ENCODE results near the gene ZNF175. TPM values are rescaled to one million over a fixed set of nuclear protein-coding genes. Genes with fewer than 3 reads are reported as not detected.

ZNF175 gene
- total and polyA plus RNA-seq, 10 of the 15 experiments (the other 5 are each of a cell fraction or from before 2014, with no cell fraction given), result 1.5 to 12.0 (median 4.1) TPM

GRCh38 chr19:51607077-51607476, 36.0 kb downstream of the ZNF175 start:
- Histone ChIP-seq H3K27ac (ENCODE audit: control insufficient read depth, insufficient read depth) (peak overlapping the region; percentile 84), H3K4me3 (no peak overlapping the region), H3K27me3 (replicated peaks in 1 of 2; ENCODE audit: control insufficient read depth in 2 of 2, insufficient read depth in 2 of 2, low read length in 1 of 2) (no peaks in the 10 kb centered on the region), H3K9me3 (replicated peaks; ENCODE audit: control insufficient read depth, insufficient read depth, low read length) (no peaks in the 10 kb centered on the region; the same call in 2 of the 3 replicates), H3K79me2 (ENCODE audit: control insufficient read depth, insufficient read depth, low read length) (no peaks in the 10 kb centered on the region), H3K4me1 (ENCODE audit: control insufficient read depth, insufficient read depth, low read length) (peaks cover 39% of the 10 kb centered on the region), H3K4me2 (ENCODE audit: control insufficient read depth, insufficient read depth) (peak overlapping the region; percentile 99), H3K9ac (ENCODE audit: control insufficient read depth, insufficient read depth, low read length) (peak overlapping the region; percentile 61), H2AFZ (ENCODE audit: control insufficient read depth, low read depth, low read length) (no peak overlapping the region; the same call in 1 of the 2 replicates), H3K36me3 (ENCODE audit: control insufficient read depth in 2 of 2, insufficient read depth in 2 of 2, low read length in 1 of 2) (no peaks in the 10 kb centered on the region), H4K20me1 (ENCODE audit: control insufficient read depth, insufficient read depth) (no peaks in the 10 kb centered on the region)
- ChIA-PET POLR2A (interaction anchor here (0.6 kb wide), 1 partner anchor 60 kb away, joined by 5 read pairs; no protein-coding TSS in a partner anchor), CTCF (interaction anchor here (0.6 to 3.9 kb wide), 14 partner anchors 9 to 190 kb away, joined by 3 to 24 read pairs (median 3); partner anchors contain the start of gene SIGLEC10), SMC1A (ENCODE audit: uncharacterized antibody, unreplicated experiment) (interaction anchor here (0.6 to 3.0 kb wide), 6 partner anchors 11 to 54 kb away, joined by 3 to 19 read pairs (median 6); no protein-coding TSS in a partner anchor), RAD21 (ENCODE audit: unreplicated experiment) (interaction anchor here (1.4 to 2.3 kb wide), 2 partner anchors 36 to 50 kb away, joined by 3 to 12 read pairs; partner anchors contain the start of gene ZNF175)
- peak; percentile 98 for FAIRE-seq
- ATAC-seq, result peak; percentile 99
- WGBS (ENCODE audit: insufficient coverage, insufficient replicate concordance, low lambda C conversion rate, missing lambda C conversion rate), result 0% methylated on average over 6 of the region's 6 CpGs
- intact Hi-C loops (cut with micrococcal nuclease; ENCODE audit: unreplicated experiment) (loop anchor here (5.0 kb wide), 1 partner anchor 35 kb away; the partner anchor contains the start of gene ZNF175), in situ Hi-C loops (cut with MboI) (no loop called here)
- BruUV-seq (replicated peaks), result no TSS peak
- peak; percentile 90 for DNase-seq (ENCODE audit: low read depth, low spot score)
- TF ChIP-seq, protein P1, sequence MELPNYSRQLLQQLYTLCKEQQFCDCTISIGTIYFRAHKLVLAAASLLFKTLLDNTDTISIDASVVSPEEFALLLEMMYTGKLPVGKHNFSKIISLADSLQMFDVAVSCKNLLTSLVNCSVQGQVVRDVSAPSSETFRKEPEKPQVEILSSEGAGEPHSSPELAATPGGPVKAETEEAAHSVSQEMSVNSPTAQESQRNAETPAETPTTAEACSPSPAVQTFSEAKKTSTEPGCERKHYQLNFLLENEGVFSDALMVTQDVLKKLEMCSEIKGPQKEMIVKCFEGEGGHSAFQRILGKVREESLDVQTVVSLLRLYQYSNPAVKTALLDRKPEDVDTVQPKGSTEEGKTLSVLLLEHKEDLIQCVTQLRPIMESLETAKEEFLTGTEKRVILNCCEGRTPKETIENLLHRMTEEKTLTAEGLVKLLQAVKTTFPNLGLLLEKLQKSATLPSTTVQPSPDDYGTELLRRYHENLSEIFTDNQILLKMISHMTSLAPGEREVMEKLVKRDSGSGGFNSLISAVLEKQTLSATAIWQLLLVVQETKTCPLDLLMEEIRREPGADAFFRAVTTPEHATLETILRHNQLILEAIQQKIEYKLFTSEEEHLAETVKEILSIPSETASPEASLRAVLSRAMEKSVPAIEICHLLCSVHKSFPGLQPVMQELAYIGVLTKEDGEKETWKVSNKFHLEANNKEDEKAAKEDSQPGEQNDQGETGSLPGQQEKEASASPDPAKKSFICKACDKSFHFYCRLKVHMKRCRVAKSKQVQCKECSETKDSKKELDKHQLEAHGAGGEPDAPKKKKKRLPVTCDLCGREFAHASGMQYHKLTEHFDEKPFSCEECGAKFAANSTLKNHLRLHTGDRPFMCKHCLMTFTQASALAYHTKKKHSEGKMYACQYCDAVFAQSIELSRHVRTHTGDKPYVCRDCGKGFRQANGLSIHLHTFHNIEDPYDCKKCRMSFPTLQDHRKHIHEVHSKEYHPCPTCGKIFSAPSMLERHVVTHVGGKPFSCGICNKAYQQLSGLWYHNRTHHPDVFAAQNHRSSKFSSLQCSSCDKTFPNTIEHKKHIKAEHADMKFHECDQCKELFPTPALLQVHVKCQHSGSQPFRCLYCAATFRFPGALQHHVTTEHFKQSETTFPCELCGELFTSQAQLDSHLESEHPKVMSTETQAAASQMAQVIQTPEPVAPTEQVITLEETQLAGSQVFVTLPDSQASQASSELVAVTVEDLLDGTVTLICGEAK (IDR thresholded peaks at IDR 0.05; ENCODE audit: borderline replicate concordance), result no peak
- TF ChIP-seq NFIC (IDR thresholded peaks at IDR 0.05; ENCODE audit: low read depth, low read length) (peak; percentile 98), PRDM15 (CRISPR knock-in tag; IDR thresholded peaks at IDR 0.05) (no peak), HDAC2 (IDR thresholded peaks at IDR 0.05) (no peak), TCF12 (IDR thresholded peaks at IDR 0.05; ENCODE audit: low read depth, low read length) (peak; percentile 100), ZNF217 (IDR thresholded peaks at IDR 0.05) (no peak), FOXK2 (IDR thresholded peaks at IDR 0.05) (no peak), ELK1 (IDR thresholded peaks at IDR 0.05; ENCODE audit: low read depth, low read length) (no peak), KDM1A (IDR thresholded peaks at IDR 0.05; ENCODE audit: borderline replicate concordance) (no peak), MXI1 (IDR thresholded peaks at IDR 0.05; ENCODE audit: low read depth, low read length) (no peak; the same call in 1 of the 2 replicates), HCFC1 (IDR thresholded peaks at IDR 0.05; ENCODE audit: low read length) (no peak)
- TF ChIP-seq, protein P2, sequence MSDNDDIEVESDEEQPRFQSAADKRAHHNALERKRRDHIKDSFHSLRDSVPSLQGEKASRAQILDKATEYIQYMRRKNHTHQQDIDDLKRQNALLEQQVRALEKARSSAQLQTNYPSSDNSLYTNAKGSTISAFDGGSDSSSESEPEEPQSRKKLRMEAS (IDR thresholded peaks at IDR 0.05; ENCODE audit: low read depth, low read length), result no peak
- TF ChIP-seq, protein P3, sequence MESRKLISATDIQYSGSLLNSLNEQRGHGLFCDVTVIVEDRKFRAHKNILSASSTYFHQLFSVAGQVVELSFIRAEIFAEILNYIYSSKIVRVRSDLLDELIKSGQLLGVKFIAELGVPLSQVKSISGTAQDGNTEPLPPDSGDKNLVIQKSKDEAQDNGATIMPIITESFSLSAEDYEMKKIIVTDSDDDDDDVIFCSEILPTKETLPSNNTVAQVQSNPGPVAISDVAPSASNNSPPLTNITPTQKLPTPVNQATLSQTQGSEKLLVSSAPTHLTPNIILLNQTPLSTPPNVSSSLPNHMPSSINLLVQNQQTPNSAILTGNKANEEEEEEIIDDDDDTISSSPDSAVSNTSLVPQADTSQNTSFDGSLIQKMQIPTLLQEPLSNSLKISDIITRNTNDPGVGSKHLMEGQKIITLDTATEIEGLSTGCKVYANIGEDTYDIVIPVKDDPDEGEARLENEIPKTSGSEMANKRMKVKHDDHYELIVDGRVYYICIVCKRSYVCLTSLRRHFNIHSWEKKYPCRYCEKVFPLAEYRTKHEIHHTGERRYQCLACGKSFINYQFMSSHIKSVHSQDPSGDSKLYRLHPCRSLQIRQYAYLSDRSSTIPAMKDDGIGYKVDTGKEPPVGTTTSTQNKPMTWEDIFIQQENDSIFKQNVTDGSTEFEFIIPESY (IDR thresholded peaks at IDR 0.05), result no peak
